Cardiac fibroblast (primary cell): Measurements from ENCODE around the gene APOA1.
"Not testable (repeated sequence)": the region's sequence is repeated elsewhere in the genome, so short reads cannot be mapped to it uniquely, and the experiment has no call there.

Experiments
- DNase-seq, 2 donors: peaks; one replicate each; pipeline versions ENCODE4 v3.0.0 to v3.0.0-alpha.2; 2010; ENCODE audit warnings: low read depth in 2 of 2
- H3K4me3 ChIP-seq, 2 donors: replicated peaks in 1 of 2; 1 replicate in 1 of 2; 2 replicates in 1 of 2; pipeline ENCODE4 v1.5.1; 2011; ENCODE audit warnings: low read depth in 2 of 2, low read length in 2 of 2, mild to moderate bottlenecking in 2 of 2, moderate library complexity in 1 of 2
- TF ChIP-seq, protein P1 (sequence below): IDR thresholded peaks from one replicate; pipeline ENCODE4 v1.5.1; 2011; ENCODE audit warnings: low read depth, mild to moderate bottlenecking, low read length, inconsistent platforms

Gene APOA1

GRCh38 chr11:116835791-116836631 lies 1.4 kb downstream of the APOA1 start:
- TF ChIP-seq, protein P1, sequence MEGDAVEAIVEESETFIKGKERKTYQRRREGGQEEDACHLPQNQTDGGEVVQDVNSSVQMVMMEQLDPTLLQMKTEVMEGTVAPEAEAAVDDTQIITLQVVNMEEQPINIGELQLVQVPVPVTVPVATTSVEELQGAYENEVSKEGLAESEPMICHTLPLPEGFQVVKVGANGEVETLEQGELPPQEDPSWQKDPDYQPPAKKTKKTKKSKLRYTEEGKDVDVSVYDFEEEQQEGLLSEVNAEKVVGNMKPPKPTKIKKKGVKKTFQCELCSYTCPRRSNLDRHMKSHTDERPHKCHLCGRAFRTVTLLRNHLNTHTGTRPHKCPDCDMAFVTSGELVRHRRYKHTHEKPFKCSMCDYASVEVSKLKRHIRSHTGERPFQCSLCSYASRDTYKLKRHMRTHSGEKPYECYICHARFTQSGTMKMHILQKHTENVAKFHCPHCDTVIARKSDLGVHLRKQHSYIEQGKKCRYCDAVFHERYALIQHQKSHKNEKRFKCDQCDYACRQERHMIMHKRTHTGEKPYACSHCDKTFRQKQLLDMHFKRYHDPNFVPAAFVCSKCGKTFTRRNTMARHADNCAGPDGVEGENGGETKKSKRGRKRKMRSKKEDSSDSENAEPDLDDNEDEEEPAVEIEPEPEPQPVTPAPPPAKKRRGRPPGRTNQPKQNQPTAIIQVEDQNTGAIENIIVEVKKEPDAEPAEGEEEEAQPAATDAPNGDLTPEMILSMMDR, result peak; percentile 80
- peak overlapping the region; percentile 5 to 28 for H3K4me3 ChIP-seq
- DNase-seq, result peak; percentile 95 to 99

DNA sequence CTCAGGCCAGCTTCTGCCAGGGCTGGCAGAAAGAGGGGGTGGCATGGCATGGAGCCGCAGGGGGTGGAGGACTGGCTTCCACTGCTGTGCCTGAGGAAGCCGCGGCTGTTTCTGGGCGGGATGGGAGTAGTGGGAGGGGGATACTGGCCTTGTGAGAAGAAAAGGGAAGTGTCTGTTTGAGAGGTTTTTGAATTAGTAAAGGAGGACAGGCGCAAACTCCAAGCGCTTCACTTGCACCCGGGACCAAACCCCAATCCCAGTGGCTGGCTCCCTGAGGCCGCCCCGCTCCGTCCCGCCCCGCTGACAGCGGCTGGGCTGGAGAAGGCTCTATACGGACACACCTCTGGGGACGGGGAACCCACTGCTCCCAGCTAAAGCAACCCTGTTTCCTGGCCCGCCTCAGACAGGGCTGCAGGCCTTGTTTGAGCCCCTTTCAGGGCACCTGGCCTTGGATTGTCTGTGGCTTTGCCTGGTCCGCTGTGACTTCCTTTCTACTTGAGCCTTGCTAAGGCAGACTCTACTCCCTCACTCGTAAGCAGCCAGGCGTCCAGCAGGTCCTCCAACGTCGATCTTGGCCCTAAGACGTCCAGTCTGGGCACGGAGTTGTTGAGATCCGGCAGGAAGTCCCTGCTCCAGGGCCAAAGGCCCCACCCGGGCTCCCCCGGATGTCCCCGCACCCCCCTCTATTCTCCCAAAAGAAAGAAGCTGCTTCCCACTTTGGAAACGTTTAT lies 2.2 kb downstream of the APOA1 start:
- TF ChIP-seq, protein P1, result no peak
- no peak for DNase-seq
- H3K4me3 ChIP-seq, result peak overlapping the region in 1 of 2 donors; percentile 5

DNA sequence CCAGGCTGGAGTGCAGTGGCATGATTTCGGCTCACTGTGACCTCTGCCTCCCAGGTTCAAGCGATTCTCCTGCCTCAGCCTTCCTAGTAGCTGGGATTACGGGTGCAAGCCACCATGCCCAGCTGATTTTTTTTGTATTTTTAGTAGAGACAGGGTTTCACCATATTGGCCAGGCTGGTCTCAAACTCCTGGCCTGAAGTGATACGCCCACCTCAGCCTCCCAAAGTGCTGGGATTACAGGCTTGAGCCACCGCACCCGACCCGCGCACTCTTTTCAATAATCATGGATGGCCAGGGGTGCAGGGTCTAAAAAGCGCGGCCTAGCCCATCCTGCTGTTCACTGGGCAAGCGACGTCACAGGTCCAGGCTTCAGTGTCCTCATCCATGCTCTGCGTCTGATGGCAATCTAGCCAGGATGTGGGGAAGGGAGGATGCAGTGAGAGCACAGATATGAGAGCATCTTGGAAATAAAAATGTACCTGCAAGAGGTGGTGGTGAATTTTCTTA lies 2.8 kb downstream of the APOA1 start:
- not testable (repeated sequence) for H3K4me3 ChIP-seq, DNase-seq

DNA sequence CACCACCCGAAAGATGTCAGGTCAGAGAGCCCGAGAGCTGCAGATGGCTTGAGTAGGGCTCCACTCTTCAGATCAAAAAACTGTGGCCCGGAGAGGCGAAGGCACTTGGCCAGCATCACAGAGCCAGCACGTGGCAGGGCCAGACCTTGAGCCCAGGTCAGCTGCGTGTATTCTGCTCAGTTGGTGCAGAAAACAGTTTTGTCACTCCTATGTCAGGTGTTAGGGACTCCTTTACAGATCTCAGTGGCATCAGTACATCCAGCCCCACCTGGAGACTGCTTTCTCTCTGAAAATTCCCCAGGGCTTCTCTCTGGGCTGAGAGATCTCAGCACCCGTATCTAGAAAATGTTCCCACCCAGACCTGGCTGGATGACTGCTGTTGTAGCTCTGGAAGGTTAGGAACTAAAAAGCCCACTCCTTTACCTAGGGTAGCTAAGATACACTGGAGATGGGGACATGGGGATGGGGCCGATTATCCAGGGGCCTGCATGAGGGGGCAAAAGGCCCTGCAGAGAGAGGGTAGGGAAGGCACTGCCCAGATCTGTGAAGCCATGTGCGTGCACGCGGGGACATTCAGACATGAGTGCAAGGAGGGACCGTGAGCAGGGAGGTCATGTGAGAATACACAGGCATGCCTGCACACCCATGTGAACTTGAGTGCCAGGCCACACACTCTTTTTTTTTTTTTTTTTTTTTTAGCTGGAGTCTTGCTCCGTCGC lies 3.4 kb downstream of the APOA1 start:
- DNase-seq, result no peak
- TF ChIP-seq, protein P1, result no peak
- no peak overlapping the region for H3K4me3 ChIP-seq

DNA sequence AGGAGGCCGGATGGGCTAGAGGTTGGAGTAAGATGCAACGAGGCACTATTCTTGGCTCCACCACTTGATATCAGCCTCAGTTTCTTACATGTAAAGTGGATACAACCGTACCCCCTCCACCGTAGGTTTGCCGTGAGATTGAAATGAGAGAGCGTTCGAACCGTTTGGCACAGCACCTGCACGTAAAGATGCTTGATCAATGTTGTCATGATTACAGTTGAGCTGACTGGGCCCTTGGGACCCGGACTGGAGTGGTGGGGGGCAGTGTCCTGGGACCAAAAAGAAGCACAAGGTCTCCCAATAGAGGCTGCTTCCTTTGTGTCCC lies 4.0 kb downstream of the APOA1 start:
- H3K4me3 ChIP-seq, result no peak overlapping the region
- DNase-seq, result no peak
- TF ChIP-seq, protein P1, result no peak

GRCh38 chr11:116832350-116833290 lies 4.8 kb downstream of the APOA1 start:
- TF ChIP-seq, protein P1, result no peak
- no peak overlapping the region for H3K4me3 ChIP-seq
- DNase-seq, result no peak
